ENCODE measurements around the gene DAB2. TPM values are rescaled to one million over a fixed set of nuclear protein-coding genes. Genes with fewer than 3 reads are reported as not detected.

Gene DAB2
- polyA plus RNA-seq, 1 donor (not counting 4 experiments of a cell fraction or from before 2014, with no cell fraction given) = 10.4 TPM

DNA sequence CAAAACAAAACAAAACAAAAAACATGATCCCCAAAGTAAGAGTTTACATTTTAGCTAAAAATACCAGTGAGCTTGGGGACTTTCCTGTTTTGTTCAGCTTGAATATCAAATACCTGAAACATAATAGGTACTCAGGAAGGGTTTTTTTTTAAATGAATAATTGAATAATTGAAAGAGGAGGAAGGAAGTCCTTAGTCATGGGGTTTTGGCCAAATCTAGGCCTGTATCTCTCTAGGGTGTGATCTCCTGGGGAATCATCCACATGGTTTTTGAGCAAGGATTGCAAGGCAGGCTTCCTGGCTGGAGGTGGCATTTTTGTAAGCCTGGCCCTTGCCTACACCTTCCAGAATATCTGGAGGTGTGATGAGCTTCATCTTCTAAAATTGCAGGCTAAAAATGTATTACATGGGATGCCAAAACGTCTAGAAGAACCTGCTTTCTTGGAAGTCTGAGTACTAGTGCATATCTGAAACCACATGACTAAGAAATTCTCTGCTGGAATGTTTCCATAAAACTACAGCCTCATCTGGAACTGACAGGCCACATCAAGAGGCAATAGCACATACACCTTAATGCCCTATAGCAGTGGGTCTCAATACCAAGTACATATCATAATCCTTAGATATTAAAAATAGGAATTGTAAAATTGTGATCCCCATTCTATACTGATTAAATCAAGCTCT, 70.9 kb downstream of the DAB2 start:
- H3K79me2 ChIP-seq (ENCODE audit: control insufficient read depth, insufficient read depth, low read length) = no peaks in the 10 kb centered on the region
- no peak for DNase-seq (ENCODE audit: low read depth, low spot score)
- peak overlapping the region; percentile 57 for H2AFZ ChIP-seq (ENCODE audit: control insufficient read depth, low read length)
- peak overlapping the region; percentile 41 for H3K27ac ChIP-seq (ENCODE audit: control insufficient read depth, insufficient read depth, low read length)
- TF ChIP-seq, protein P1, sequence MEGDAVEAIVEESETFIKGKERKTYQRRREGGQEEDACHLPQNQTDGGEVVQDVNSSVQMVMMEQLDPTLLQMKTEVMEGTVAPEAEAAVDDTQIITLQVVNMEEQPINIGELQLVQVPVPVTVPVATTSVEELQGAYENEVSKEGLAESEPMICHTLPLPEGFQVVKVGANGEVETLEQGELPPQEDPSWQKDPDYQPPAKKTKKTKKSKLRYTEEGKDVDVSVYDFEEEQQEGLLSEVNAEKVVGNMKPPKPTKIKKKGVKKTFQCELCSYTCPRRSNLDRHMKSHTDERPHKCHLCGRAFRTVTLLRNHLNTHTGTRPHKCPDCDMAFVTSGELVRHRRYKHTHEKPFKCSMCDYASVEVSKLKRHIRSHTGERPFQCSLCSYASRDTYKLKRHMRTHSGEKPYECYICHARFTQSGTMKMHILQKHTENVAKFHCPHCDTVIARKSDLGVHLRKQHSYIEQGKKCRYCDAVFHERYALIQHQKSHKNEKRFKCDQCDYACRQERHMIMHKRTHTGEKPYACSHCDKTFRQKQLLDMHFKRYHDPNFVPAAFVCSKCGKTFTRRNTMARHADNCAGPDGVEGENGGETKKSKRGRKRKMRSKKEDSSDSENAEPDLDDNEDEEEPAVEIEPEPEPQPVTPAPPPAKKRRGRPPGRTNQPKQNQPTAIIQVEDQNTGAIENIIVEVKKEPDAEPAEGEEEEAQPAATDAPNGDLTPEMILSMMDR (optimal IDR thresholded peaks at IDR 0.05 in 1 of 3, IDR thresholded peaks at IDR 0.05 in 1 of 3, conservative IDR thresholded peaks at IDR 0.05 in 1 of 3; ENCODE audit: extremely low read depth in 1 of 3, insufficient read depth in 2 of 3, low read length in 3 of 3) = no peak
- no peak for TF ChIP-seq EZH2 (IDR thresholded peaks at IDR 0.05; ENCODE audit: low read length)
- no peaks in the 10 kb centered on the region for H3K27me3 ChIP-seq (ENCODE audit: control insufficient read depth, extremely low read depth, insufficient read depth, low read length)
- no peaks in the 10 kb centered on the region for H3K36me3 ChIP-seq (ENCODE audit: control insufficient read depth in 2 of 2, extremely low read depth in 1 of 2, insufficient read depth in 2 of 2, low read length in 2 of 2)
- peaks cover 4% of the 10 kb centered on the region for H3K9me3 ChIP-seq (ENCODE audit: control insufficient read depth, low read depth, low read length)
- no peak overlapping the region for H3K9ac ChIP-seq (ENCODE audit: control insufficient read depth, extremely low read depth, insufficient read depth, low read length)
- FAIRE-seq = peak; percentile 66
- no peak overlapping the region for H3K4me3 ChIP-seq (ENCODE audit: control insufficient read depth in 2 of 3, extremely low read depth in 1 of 3, insufficient read depth in 2 of 3, low read depth in 1 of 3, low read length in 3 of 3)
- dilution Hi-C loops (cut with MboI; ENCODE audit: extremely low pct_ligation_motif_present, low sequenced_read_pairs) = no loop called here
- H3K9me1 ChIP-seq (ENCODE audit: control insufficient read depth, extremely low read depth, insufficient read depth, low read length) = no peaks in the 10 kb centered on the region
- H3K4me2 ChIP-seq (ENCODE audit: control insufficient read depth, extremely low read depth, insufficient read depth, low read depth, low read length) = no peak overlapping the region
- H4K20me1 ChIP-seq (ENCODE audit: control insufficient read depth, extremely low read depth, insufficient read depth, low read length) = no peaks in the 10 kb centered on the region
- H3K4me1 ChIP-seq (ENCODE audit: control insufficient read depth, extremely low read depth, insufficient read depth, low read length) = peaks cover 15% of the 10 kb centered on the region

GRCh38 chr5:39352951-39353350, 71.8 kb downstream of the DAB2 start:
- dilution Hi-C loops (cut with MboI; ENCODE audit: extremely low pct_ligation_motif_present, low sequenced_read_pairs) = no loop called here
- FAIRE-seq = no peak

More at GRCh38 chr5:39352951-39353350, 71.8 kb downstream of the DAB2 start:
- Histone ChIP-seq H3K36me3 (ENCODE audit: control insufficient read depth in 2 of 2, extremely low read depth in 1 of 2, insufficient read depth in 2 of 2, low read length in 2 of 2) (no peaks in the 10 kb centered on the region), H3K4me1 (ENCODE audit: control insufficient read depth, extremely low read depth, insufficient read depth, low read length) (peaks cover 15% of the 10 kb centered on the region), H2AFZ (ENCODE audit: control insufficient read depth, low read length) (no peak overlapping the region), H3K27me3 (ENCODE audit: control insufficient read depth, extremely low read depth, insufficient read depth, low read length) (no peaks in the 10 kb centered on the region), H4K20me1 (ENCODE audit: control insufficient read depth, extremely low read depth, insufficient read depth, low read length) (no peaks in the 10 kb centered on the region), H3K27ac (ENCODE audit: control insufficient read depth, insufficient read depth, low read length) (no peak overlapping the region), H3K9me3 (ENCODE audit: control insufficient read depth, low read depth, low read length) (peaks cover 4% of the 10 kb centered on the region), H3K4me2 (ENCODE audit: control insufficient read depth, extremely low read depth, insufficient read depth, low read depth, low read length) (no peak overlapping the region), H3K4me3 (ENCODE audit: control insufficient read depth in 2 of 3, extremely low read depth in 1 of 3, insufficient read depth in 2 of 3, low read depth in 1 of 3, low read length in 3 of 3) (no peak overlapping the region), H3K79me2 (ENCODE audit: control insufficient read depth, insufficient read depth, low read length) (no peaks in the 10 kb centered on the region), H3K9ac (ENCODE audit: control insufficient read depth, extremely low read depth, insufficient read depth, low read length) (no peak overlapping the region), H3K9me1 (ENCODE audit: control insufficient read depth, extremely low read depth, insufficient read depth, low read length) (no peaks in the 10 kb centered on the region)
- no peak for TF ChIP-seq EZH2 (IDR thresholded peaks at IDR 0.05; ENCODE audit: low read length)
- TF ChIP-seq, protein P1 (optimal IDR thresholded peaks at IDR 0.05 in 1 of 3, IDR thresholded peaks at IDR 0.05 in 1 of 3, conservative IDR thresholded peaks at IDR 0.05 in 1 of 3; ENCODE audit: extremely low read depth in 1 of 3, insufficient read depth in 2 of 3, low read length in 3 of 3) = no peak
- DNase-seq (ENCODE audit: low read depth, low spot score) = no peak
